WTC11 (cell line): Measurements from ENCODE around the gene RAD9A. TPM values are rescaled to one million over a fixed set of nuclear protein-coding genes. Genes with fewer than 3 reads are reported as not detected.

Source experiments
- ATAC-seq: fragments of 200-7000 bp; cut with Tn5 transposase; 2 replicates; pipeline ENCODE4 v1.10.0; 2021; ENCODE audit warnings: mild to moderate bottlenecking, moderate library complexity
- CTCF ChIA-PET: fragments of 300-600 bp; sonication (Branson Sonifier 250); formaldehyde crosslinking; loops from one replicate; lab custom pipeline; 2021; ENCODE audit warnings: antibody characterized with exemption; lab: Charles Lee
- POLR2A ChIA-PET: fragments of 350-600 bp; sonication (Branson Sonifier 250); formaldehyde crosslinking; loops from one replicate; lab custom pipeline; 2021; ENCODE audit warnings: antibody characterized with exemption; lab: Charles Lee
- DNase-seq: peaks from one replicate; pipeline ENCODE4 v3.0.0; 2021; ENCODE audit warnings: low spot score
- H3K27ac Mint-ChIP-seq: 2 replicates; pipeline ENCODE4 v1.8.0; 2021; ENCODE audit warnings: mixed read lengths
- H3K27me3 Mint-ChIP-seq: 2 replicates; pipeline ENCODE4 v1.8.0; 2021; ENCODE audit warnings: low read depth, mild to moderate bottlenecking, moderate library complexity, mixed read lengths
- H3K36me3 Mint-ChIP-seq: 2 replicates; pipeline ENCODE4 v1.8.0; 2021; ENCODE audit warnings: mixed read lengths
- H3K4me1 Mint-ChIP-seq: 2 replicates; pipeline ENCODE4 v1.8.0; 2022; ENCODE audit warnings: mixed read lengths
- H3K4me3 Mint-ChIP-seq: 2 replicates; pipeline ENCODE4 v1.8.0; 2021; ENCODE audit warnings: mild to moderate bottlenecking, moderate library complexity, mixed read lengths
- H3K9me3 Mint-ChIP-seq: 2 replicates; pipeline ENCODE4 v1.8.0; 2021; ENCODE audit warnings: mixed read lengths
- ATF2 ChIP-seq: sonication (generic); formaldehyde crosslinking; IDR thresholded peaks from 2 replicates; pipeline ENCODE4 v1.8.1; 2022; ENCODE audit warnings: low read depth, missing genetic modification reagents, borderline replicate concordance
- EMX1 ChIP-seq: fragments of 250-450 bp; sonication (Bioruptor Pico); IDR thresholded peaks from 2 replicates; pipeline ENCODE4 v1.8.0; 2021; ENCODE audit warnings: mild to moderate bottlenecking
- FOXJ3 ChIP-seq: sonication (generic); formaldehyde crosslinking; IDR thresholded peaks from 2 replicates; pipeline ENCODE4 v1.9.0; 2021; ENCODE audit warnings: missing genetic modification reagents, mild to moderate bottlenecking, borderline replicate concordance
- FOXP1 ChIP-seq: sonication (generic); formaldehyde crosslinking; IDR thresholded peaks from 2 replicates; pipeline ENCODE4 v1.8.0; 2022; ENCODE audit warnings: missing genetic modification reagents, mild to moderate bottlenecking, moderate library complexity, borderline replicate concordance
- KAT7 ChIP-seq: sonication (generic); formaldehyde crosslinking; IDR thresholded peaks from 2 replicates; pipeline ENCODE4 v1.8.1; 2023; ENCODE audit warnings: missing genetic modification reagents, mild to moderate bottlenecking, borderline replicate concordance
- RELA ChIP-seq: sonication (generic); formaldehyde crosslinking; IDR thresholded peaks from 2 replicates; pipeline ENCODE4 v1.8.1; 2022; ENCODE audit warnings: missing genetic modification reagents, mild to moderate bottlenecking, borderline replicate concordance
- ZBTB21 ChIP-seq: sonication (generic); formaldehyde crosslinking; IDR thresholded peaks from 2 replicates; pipeline ENCODE4 v1.8.1; 2023; ENCODE audit warnings: mild to moderate bottlenecking, missing genetic modification reagents, borderline replicate concordance
- ZNF121 ChIP-seq: sonication (generic); formaldehyde crosslinking; IDR thresholded peaks from 2 replicates; pipeline ENCODE4 v1.8.0; 2023; ENCODE audit warnings: missing genetic modification reagents
- ZNF232 ChIP-seq: sonication (generic); formaldehyde crosslinking; IDR thresholded peaks from 2 replicates; pipeline ENCODE4 v1.8.0; 2022; ENCODE audit warnings: mild to moderate bottlenecking, missing genetic modification reagents
- ZNF396 ChIP-seq: fragments of 250-450 bp; sonication (Bioruptor Pico); IDR thresholded peaks from 2 replicates; pipeline ENCODE4 v1.8.0; 2021; ENCODE audit warnings: mild to moderate bottlenecking, moderate library complexity, borderline replicate concordance
- total RNA-seq: library from RNA; stranded (reverse); gene quantifications from 3 replicates; pipeline ENCODE4 v1.2.3, GENCODE V29; 2021
- TF ChIP-seq, protein P1 (sequence below): sonication (generic); formaldehyde crosslinking; IDR thresholded peaks from 2 replicates; pipeline ENCODE4 v1.8.0; 2022; ENCODE audit warnings: mild to moderate bottlenecking, missing genetic modification reagents
- TF ChIP-seq, protein P2 (sequence below): fragments of 250-450 bp; sonication (Bioruptor Pico); IDR thresholded peaks from 2 replicates; pipeline ENCODE4 v1.9.0; 2021; ENCODE audit warnings: mild to moderate bottlenecking, borderline replicate concordance
- TF ChIP-seq, protein P3 (sequence below): sonication (generic); formaldehyde crosslinking; IDR thresholded peaks from 2 replicates; pipeline ENCODE4 v1.8.1; 2022; ENCODE audit warnings: mild to moderate bottlenecking, missing genetic modification reagents, moderate library complexity, borderline replicate concordance
- TF ChIP-seq, protein P4 (sequence below): sonication (generic); formaldehyde crosslinking; IDR thresholded peaks from 2 replicates; pipeline ENCODE4 v1.8.1; 2022; ENCODE audit warnings: missing genetic modification reagents, borderline replicate concordance

The RAD9A gene
- total RNA-seq, 1 experiment from 2014 or later = 45.5 TPM

DNA sequence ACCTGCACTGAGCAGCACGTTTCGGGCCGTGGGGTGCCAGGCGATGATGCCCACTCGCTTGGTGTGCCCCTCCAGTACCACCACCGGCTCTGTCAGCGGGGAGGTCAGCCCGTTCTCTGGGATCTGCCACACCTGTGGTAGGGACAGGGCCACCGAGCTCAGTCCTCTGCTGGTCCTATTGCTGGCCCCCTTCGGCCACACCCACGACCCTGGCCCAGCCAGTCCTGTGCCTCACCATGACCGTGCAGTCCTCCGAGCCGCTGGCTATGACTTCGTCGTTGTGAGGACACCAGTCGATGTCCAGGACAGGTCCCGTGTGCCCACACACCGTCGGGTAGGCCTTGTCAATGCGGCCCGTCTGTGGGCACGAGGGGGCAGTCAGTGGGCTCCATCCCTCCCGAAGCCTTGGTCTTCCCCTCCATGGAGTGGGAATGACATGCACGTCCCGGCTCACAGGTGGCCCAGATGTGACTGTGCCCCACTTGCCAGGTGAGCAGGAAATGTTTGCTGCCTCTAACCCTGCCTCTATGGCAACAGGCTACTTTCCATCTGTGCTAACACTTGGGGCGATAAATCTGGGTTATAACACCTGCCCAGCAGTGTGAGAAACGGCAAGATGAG is 50.1 kb downstream of the RAD9A start (continued):
- TF ChIP-seq, protein P1, sequence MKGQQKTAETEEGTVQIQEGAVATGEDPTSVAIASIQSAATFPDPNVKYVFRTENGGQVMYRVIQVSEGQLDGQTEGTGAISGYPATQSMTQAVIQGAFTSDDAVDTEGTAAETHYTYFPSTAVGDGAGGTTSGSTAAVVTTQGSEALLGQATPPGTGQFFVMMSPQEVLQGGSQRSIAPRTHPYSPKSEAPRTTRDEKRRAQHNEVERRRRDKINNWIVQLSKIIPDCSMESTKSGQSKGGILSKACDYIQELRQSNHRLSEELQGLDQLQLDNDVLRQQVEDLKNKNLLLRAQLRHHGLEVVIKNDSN (CRISPR knock-in tag) = no peak

GRCh38 chr11:67442504-67443404 is 51.0 kb downstream of the RAD9A start:
- ChIA-PET POLR2A (interaction anchor here (0.6 to 1.7 kb wide), 3 partner anchors 26 to 156 kb away, joined by 3 to 5 read pairs (median 4); partner anchors contain the start of gene CARNS1), CTCF (interaction anchor here (0.6 to 1.3 kb wide), 4 partner anchors 41 to 171 kb away, joined by 3 to 9 read pairs (median 4); partner anchors contain the start of gene PPP1CA)
- Mint-ChIP-seq H3K36me3 (no peaks in the 10 kb centered on the region), H3K27ac (peak overlapping the region; percentile 89), H3K4me1 (peaks cover 10% of the 10 kb centered on the region), H3K9me3 (no peaks in the 10 kb centered on the region), H3K27me3 (peaks cover 8% of the 10 kb centered on the region), H3K4me3 (peak overlapping the region; percentile 90)
- ATAC-seq (peak; percentile 21), DNase-seq (no peak)
- TF ChIP-seq, protein P2, sequence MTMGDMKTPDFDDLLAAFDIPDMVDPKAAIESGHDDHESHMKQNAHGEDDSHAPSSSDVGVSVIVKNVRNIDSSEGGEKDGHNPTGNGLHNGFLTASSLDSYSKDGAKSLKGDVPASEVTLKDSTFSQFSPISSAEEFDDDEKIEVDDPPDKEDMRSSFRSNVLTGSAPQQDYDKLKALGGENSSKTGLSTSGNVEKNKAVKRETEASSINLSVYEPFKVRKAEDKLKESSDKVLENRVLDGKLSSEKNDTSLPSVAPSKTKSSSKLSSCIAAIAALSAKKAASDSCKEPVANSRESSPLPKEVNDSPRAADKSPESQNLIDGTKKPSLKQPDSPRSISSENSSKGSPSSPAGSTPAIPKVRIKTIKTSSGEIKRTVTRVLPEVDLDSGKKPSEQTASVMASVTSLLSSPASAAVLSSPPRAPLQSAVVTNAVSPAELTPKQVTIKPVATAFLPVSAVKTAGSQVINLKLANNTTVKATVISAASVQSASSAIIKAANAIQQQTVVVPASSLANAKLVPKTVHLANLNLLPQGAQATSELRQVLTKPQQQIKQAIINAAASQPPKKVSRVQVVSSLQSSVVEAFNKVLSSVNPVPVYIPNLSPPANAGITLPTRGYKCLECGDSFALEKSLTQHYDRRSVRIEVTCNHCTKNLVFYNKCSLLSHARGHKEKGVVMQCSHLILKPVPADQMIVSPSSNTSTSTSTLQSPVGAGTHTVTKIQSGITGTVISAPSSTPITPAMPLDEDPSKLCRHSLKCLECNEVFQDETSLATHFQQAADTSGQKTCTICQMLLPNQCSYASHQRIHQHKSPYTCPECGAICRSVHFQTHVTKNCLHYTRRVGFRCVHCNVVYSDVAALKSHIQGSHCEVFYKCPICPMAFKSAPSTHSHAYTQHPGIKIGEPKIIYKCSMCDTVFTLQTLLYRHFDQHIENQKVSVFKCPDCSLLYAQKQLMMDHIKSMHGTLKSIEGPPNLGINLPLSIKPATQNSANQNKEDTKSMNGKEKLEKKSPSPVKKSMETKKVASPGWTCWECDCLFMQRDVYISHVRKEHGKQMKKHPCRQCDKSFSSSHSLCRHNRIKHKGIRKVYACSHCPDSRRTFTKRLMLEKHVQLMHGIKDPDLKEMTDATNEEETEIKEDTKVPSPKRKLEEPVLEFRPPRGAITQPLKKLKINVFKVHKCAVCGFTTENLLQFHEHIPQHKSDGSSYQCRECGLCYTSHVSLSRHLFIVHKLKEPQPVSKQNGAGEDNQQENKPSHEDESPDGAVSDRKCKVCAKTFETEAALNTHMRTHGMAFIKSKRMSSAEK (CRISPR knock-in tag) = no peak
- TF ChIP-seq, protein P3, sequence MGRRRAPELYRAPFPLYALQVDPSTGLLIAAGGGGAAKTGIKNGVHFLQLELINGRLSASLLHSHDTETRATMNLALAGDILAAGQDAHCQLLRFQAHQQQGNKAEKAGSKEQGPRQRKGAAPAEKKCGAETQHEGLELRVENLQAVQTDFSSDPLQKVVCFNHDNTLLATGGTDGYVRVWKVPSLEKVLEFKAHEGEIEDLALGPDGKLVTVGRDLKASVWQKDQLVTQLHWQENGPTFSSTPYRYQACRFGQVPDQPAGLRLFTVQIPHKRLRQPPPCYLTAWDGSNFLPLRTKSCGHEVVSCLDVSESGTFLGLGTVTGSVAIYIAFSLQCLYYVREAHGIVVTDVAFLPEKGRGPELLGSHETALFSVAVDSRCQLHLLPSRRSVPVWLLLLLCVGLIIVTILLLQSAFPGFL (CRISPR knock-in tag) = no peak
- no peak for TF ChIP-seq ATF2 (CRISPR knock-in tag)
- no peak for TF ChIP-seq EMX1 (CRISPR knock-in tag)
- TF ChIP-seq KAT7 (CRISPR knock-in tag) = 0 out of 2 replicates have a peak, but pooled peaks have one; percentile 3
- no peak for TF ChIP-seq ZNF396 (CRISPR knock-in tag)

- Mint-ChIP-seq H3K4me3 (peak overlapping the region; percentile 77), H3K36me3 (no peaks in the 10 kb centered on the region), H3K4me1 (0 out of 2 replicates have a peak, but pooled peaks cover 3% of the 10 kb centered on the region), H3K27ac (no peak overlapping the region), H3K27me3 (peaks cover 10% of the 10 kb centered on the region), H3K9me3 (no peaks in the 10 kb centered on the region)
- ATAC-seq (no peak), DNase-seq (no peak)
- ChIA-PET POLR2A (no interaction called here), CTCF (no interaction called here)
- peak; percentile 93 for TF ChIP-seq ZNF121
- TF ChIP-seq ZBTB21 (CRISPR knock-in tag) = no peak
- no peak for TF ChIP-seq FOXJ3 (CRISPR knock-in tag)
- TF ChIP-seq, protein P4, sequence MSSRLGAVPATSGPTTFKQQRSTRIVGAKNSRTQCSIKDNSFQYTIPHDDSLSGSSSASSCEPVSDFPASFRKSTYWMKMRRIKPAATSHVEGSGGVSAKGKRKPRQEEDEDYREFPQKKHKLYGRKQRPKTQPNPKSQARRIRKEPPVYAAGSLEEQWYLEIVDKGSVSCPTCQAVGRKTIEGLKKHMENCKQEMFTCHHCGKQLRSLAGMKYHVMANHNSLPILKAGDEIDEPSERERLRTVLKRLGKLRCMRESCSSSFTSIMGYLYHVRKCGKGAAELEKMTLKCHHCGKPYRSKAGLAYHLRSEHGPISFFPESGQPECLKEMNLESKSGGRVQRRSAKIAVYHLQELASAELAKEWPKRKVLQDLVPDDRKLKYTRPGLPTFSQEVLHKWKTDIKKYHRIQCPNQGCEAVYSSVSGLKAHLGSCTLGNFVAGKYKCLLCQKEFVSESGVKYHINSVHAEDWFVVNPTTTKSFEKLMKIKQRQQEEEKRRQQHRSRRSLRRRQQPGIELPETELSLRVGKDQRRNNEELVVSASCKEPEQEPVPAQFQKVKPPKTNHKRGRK (CRISPR knock-in tag) = no peak
- no peak for TF ChIP-seq RELA
- no peak for TF ChIP-seq FOXP1 (CRISPR knock-in tag)
- TF ChIP-seq, protein P2 (CRISPR knock-in tag) = no peak
- no peak for TF ChIP-seq ZNF232 (CRISPR knock-in tag)
Observed at GRCh38 chr11:67445515-67445914, 53.7 kb downstream of the RAD9A start.
